GM12873 (cell line): Measurements from ENCODE around the gene DLGAP1.

Source experiments
- TF ChIP-seq, protein P1 (sequence below): IDR thresholded peaks from 2 replicates; pipeline ENCODE4 v1.5.1; 2012; ENCODE audit warnings: low read depth, mild to moderate bottlenecking, moderate library complexity, low read length, control low read depth; ENCODE audit not compliant: insufficient read depth; ENCODE audit errors: missing control alignments

DLGAP1 gene

DNA sequence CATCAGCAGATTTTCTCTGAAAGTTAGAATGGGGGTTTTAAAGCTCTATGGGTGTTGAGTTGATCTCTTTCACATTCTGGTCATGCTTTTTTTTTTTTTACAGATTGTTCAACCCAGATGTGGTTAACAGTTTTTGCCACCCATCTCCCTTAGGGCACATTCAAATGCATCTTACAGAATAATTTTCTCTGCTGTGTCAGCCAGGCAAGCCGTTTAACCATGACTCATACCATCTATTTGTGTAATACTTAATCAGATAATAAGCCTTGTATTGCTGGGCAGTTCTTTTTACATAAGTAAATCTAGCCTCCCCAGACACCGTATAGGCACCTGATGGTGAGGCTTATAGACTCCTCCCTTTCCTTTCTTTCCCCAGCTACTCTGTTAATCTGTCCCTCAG is 943.1 kb downstream of the DLGAP1 start:
- TF ChIP-seq, protein P1, sequence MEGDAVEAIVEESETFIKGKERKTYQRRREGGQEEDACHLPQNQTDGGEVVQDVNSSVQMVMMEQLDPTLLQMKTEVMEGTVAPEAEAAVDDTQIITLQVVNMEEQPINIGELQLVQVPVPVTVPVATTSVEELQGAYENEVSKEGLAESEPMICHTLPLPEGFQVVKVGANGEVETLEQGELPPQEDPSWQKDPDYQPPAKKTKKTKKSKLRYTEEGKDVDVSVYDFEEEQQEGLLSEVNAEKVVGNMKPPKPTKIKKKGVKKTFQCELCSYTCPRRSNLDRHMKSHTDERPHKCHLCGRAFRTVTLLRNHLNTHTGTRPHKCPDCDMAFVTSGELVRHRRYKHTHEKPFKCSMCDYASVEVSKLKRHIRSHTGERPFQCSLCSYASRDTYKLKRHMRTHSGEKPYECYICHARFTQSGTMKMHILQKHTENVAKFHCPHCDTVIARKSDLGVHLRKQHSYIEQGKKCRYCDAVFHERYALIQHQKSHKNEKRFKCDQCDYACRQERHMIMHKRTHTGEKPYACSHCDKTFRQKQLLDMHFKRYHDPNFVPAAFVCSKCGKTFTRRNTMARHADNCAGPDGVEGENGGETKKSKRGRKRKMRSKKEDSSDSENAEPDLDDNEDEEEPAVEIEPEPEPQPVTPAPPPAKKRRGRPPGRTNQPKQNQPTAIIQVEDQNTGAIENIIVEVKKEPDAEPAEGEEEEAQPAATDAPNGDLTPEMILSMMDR: no peak

DNA sequence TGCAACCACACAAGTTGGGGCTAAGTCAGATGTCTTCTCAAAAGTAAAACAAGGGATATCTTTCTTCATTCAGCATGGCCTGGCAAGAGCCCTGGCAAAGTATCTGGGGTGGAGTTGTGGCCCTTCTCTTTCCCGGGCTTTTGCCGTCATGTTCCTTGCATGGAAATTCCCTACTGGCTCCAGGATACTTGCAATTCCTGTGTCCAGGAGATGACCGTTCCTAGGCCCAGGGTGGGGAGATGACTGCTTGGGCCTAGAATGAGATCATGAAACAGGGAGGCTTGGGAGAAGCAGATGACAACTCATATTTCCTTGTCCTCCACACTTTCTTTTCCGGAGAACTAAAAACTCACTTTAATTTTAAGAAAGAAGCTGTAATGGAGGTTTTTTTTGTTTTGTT is 944.2 kb downstream of the DLGAP1 start:
- TF ChIP-seq, protein P1: no peak

DNA sequence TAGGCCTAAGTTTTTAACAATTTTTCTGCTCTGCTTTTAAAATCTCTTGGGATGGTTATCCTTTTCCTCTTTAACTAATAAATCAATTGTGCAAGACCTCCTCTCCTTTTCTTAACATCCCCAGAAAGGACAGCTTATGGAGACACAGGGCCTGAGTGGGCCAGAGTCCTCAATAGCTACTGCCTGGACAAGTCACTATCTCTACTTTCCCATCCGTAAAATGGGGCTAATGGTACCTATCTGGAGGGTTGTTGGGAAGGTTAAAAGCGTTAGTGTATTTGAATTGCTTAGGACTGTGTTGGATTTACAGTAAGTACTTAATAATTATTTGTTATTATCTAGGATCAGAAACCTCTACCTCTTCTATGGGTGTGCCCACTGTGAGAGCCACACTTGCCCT is 945.1 kb downstream of the DLGAP1 start:
- TF ChIP-seq, protein P1: no peak

DNA sequence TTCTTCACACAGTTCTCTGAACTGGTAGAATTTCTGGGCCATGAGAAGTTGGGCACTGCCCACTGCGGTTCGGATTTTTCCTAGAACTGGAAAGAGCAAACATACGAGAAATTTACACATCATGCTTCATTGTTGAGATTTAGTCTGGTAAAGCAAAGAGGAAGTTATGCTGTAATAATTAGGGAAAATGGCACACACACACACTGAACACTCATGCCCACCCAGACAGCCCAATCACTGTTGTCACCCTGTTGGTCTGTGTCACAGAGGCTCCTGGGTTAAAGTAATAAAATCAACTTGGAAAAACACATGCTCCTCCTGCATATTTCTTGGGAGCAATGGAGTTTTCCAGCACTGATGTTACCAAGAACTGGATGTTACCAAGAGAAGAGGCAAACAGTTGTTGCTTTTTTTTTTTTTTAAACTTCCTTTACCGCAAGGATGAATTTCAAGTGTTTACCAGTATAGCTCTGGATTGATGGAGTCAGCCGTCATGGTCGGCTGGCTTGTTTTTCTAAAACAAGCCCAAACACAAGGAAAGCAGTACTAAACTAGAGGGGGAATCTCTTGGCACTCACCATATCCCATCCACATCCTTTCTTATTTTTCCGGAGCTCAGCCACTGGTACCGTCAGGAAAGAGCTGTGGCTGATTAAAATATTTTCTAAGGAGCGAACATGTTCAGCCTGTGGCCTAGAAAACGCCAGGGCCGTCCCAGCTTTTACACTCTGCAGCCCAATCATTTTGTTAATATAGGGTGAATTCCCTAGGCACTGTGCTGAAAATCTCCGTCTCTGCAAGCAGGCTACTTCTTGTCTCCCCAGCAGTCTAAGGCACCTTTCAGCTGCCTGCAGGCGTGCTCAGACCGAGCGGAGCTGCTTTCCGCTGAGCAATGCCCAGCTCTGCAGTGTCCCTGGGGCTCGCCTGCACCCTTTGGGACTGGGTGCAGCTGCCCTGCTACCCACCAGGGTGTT is 946.2 kb downstream of the DLGAP1 start:
- TF ChIP-seq, protein P1: no peak

DNA sequence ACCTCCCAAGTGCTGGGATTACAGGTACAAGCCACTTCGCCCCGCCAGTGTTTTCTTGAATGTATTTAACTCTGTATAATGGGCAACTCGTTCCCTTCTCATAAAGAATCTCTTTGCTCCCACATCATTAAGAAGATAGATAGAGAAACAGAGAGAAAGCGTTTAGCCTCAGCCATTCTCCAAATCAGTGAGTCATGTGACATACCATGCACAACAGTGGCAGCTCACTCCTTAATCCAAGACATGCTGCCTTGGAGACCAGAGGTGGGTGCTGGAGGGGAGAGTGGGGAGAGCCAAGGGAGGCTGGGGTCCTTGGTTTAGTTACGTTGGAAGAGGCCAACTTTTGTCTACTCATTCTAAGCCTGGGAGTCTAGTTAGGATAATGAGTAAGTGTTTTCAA is 950.5 kb downstream of the DLGAP1 start:
- TF ChIP-seq, protein P1: no peak

DNA sequence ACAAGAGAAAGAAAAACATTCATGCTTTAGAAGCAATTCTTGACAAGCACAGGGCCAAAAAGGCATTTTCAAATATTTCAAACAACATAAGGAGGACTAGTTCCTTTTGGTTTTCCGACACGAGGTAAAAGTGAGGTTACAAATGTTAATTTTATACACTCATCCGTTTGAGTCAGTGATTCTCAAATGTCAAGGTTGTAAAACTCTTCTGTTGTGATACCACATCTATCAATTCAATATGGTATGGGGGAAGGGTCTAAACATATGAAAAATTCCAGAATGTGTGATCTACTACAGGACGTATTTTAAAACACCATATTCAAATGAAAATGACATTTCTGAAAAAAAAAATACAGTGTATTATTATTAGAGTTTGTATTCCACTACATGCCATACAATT is 952.5 kb downstream of the DLGAP1 start:
- TF ChIP-seq, protein P1: no peak

DNA sequence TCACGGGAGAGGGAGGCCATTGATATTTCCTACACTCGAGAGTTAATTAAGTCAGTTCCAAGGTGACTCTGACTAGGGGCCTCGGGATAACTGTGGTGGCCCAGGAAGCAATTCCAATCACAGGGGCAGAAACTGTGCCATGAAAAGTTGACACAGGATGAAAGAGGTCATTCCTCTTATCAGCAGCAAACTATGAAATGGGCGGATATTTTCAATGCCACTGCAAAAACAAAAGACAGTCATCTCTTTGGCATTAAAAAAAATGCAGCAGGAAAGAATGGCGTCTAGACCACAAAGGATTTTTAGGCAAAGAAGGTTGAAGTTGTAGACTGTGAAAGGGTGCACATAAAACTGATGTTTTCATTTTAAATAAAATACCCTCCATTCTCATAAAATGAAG is 955.1 kb downstream of the DLGAP1 start:
- TF ChIP-seq, protein P1: no peak
